Left colon (tissue), 2 donors: ENCODE data around the gene MLF2. TPM values are rescaled to one million over a fixed set of nuclear protein-coding genes. Genes with fewer than 3 reads are reported as not detected.
A peak's percentile ranks its signal among the peaks of the same experiment; 100 is the strongest.
"Not testable (repeated sequence)": the region's sequence is repeated elsewhere in the genome, so short reads cannot be mapped to it uniquely, and the experiment has no call there.

Experiments
- ATAC-seq: fragments of 200-7000 bp; cut with Tn5 transposase; one replicate; pipeline ENCODE4 v1.9.1; 2020; ENCODE audit warnings: mild to moderate bottlenecking, moderate library complexity
- DNase-seq, 2 donors: peaks; one replicate each; pipeline ENCODE4 v3.0.0-alpha.2; 2020
- intact Hi-C, 2 donors: fragments of 100-400 bp; cut with DNase I in 1 of 2; cut with micrococcal nuclease in 1 of 2; formaldehyde crosslinking; loops; one replicate each; pipeline versions ENCODE4 v1.11.2 to v1.14.0; 2022; cut with DNase I, micrococcal nuclease
- total RNA-seq, 2 donors: library from RNA; stranded (reverse); fragmentation: NEBNext Ultra II Directional; extraction: Animal tissue kit (Norgen Biotek cat#: 25700); gene quantifications; one replicate each; pipeline ENCODE4 v1.2.1, GENCODE V29; 2021
- donor health status: DM: no; HTN: no; CAD: no.
- donor health status: DM: yes; HTN: yes; CAD: no.

Gene MLF2
- total RNA-seq, 2 donors from 2014 or later, result 167 to 180 TPM

- ATAC-seq, DNase-seq, intact Hi-C loops: not testable (repeated sequence)
Measured at GRCh38 chr12:6708351-6708750, 44.6 kb downstream of the MLF2 start.

GRCh38 chr12:6703631-6704030 is 49.3 kb downstream of the MLF2 start:
- no peak for ATAC-seq
- intact Hi-C loops, result no loop called here
- no peak for DNase-seq

- ATAC-seq (no peak), DNase-seq (no peak)
- intact Hi-C loops, result no loop called here
Measured at GRCh38 chr12:6701078-6701768, 51.7 kb downstream of the MLF2 start.

- ATAC-seq (peak; percentile 74), DNase-seq (peak in 1 of 2 donors; percentile 53)
- intact Hi-C loops, result no loop called here
Measured at GRCh38 chr12:6700646-6701051, 52.3 kb downstream of the MLF2 start, which contains the start of gene PIANP. Gene PIANP, minus strand, starts transcription at chr12:6700815. Its CDS starts 2,754 bp downstream, at chr12:6698061.

GRCh38 chr12:6699989-6700645 is 52.8 kb downstream of the MLF2 start:
- ATAC-seq (peak; percentile 29), DNase-seq (peak in 1 of 2 donors; percentile 13)
- intact Hi-C loops, result no loop called here

GRCh38 chr12:6699259-6699988 is 53.5 kb downstream of the MLF2 start:
- DNase-seq (no peak), ATAC-seq (no peak)
- intact Hi-C loops, result no loop called here

- no peak for ATAC-seq
- DNase-seq, result no peak
- intact Hi-C loops, result no loop called here
Measured at GRCh38 chr12:6698352-6699046, 54.4 kb downstream of the MLF2 start.

Other genes starting within 250 kb of the MLF2 start
- gene GAPDH, start 218.6 kb downstream of the MLF2 start, total RNA-seq, result 1,000 to 10,000 TPM; 2,230 to 2,756 TPM
- 1 to 10 TPM; 3.8 to 7.2 TPM for gene IFFO1, start 197.1 kb downstream of the MLF2 start, total RNA-seq
- 10 to 100 TPM; 22.2 to 34.4 TPM for gene NOP2, start 184.8 kb downstream of the MLF2 start, total RNA-seq
- gene CHD4, start 145.8 kb downstream of the MLF2 start, total RNA-seq, result 100 to 1,000 TPM; 142 to 157 TPM
- 10 to 100 TPM; 25.6 to 26.7 TPM for gene LPAR5, start 117.2 kb downstream of the MLF2 start, total RNA-seq
- 1 to 10 TPM; 2.9 to 3.4 TPM for gene ACRBP, start 105.7 kb downstream of the MLF2 start, total RNA-seq
- 10 to 100 TPM; 23.6 to 38.9 TPM for gene ING4, start 90.0 kb downstream of the MLF2 start, total RNA-seq
- gene ZNF384, start 63.8 kb downstream of the MLF2 start, total RNA-seq, result 10 to 100 TPM; 47.8 to 51.4 TPM
- gene PIANP, start 52.3 kb downstream of the MLF2 start, total RNA-seq, result under 1 TPM; 0.52 to 0.67 TPM
- 10 to 100 TPM; 37.2 to 40.8 TPM for gene COPS7A, start 29.1 kb downstream of the MLF2 start, total RNA-seq
- 100 to 1,000 TPM in 1 of 2 donors, 10 to 100 TPM in 1; 89.6 to 123 TPM for gene PTMS, start 13.2 kb upstream of the MLF2 start, total RNA-seq
- 1 to 10 TPM in 1 of 2 donors, under 1 TPM in 1; 0.89 to 1.6 TPM for gene LAG3, start 19.4 kb upstream of the MLF2 start, total RNA-seq
- 10 to 100 TPM in 1 of 2 donors, 1 to 10 TPM in 1; 4.3 to 18.1 TPM for gene CD4, start 36.4 kb upstream of the MLF2 start, total RNA-seq
- gene GPR162, start 68.7 kb upstream of the MLF2 start, total RNA-seq, result 1 to 10 TPM; 1.3 to 4.3 TPM
- 1 to 10 TPM; 4.3 to 6.3 TPM for gene P3H3, start 75.3 kb upstream of the MLF2 start, total RNA-seq
- gene GNB3, start 87.8 kb upstream of the MLF2 start, total RNA-seq, result 1 to 10 TPM; 1.1 to 1.5 TPM
- 10 to 100 TPM in 1 of 2 donors, 1 to 10 TPM in 1; 4.4 to 10.5 TPM for gene CDCA3, start 98.1 kb upstream of the MLF2 start, total RNA-seq
- 10 to 100 TPM; 68.5 to 81.4 TPM for gene USP5, start 99.0 kb upstream of the MLF2 start, total RNA-seq
- 100 to 1,000 TPM; 702 to 720 TPM for gene TPI1, start 114.4 kb upstream of the MLF2 start, total RNA-seq
- 10 to 100 TPM; 11.7 to 11.8 TPM for gene SPSB2, start 120.2 kb upstream of the MLF2 start, total RNA-seq
- gene LRRC23, start 151.7 kb upstream of the MLF2 start, total RNA-seq, result 1 to 10 TPM; 2.9 to 4.3 TPM
- gene ENO2, start 161.4 kb upstream of the MLF2 start, total RNA-seq, result 10 to 100 TPM in 1 of 2 donors, 1 to 10 TPM in 1; 3.1 to 10.9 TPM
- gene ATN1, start 174.8 kb upstream of the MLF2 start, total RNA-seq, result 10 to 100 TPM; 64.6 to 78.9 TPM
- gene RNU7-1, start 190.7 kb upstream of the MLF2 start, total RNA-seq, result not detected
- 100 to 1,000 TPM; 151 to 168 TPM for gene C12orf57, start 190.9 kb upstream of the MLF2 start, total RNA-seq
- 10 to 100 TPM; 40.0 to 43.9 TPM for gene PTPN6, start 198.2 kb upstream of the MLF2 start, total RNA-seq
- 100 to 1,000 TPM; 202 to 249 TPM for gene PHB2, start 217.5 kb upstream of the MLF2 start, total RNA-seq
- gene EMG1, start 217.8 kb upstream of the MLF2 start, total RNA-seq, result 10 to 100 TPM; 31.6 to 34.1 TPM